SU-DHL-6 (cell line): ENCODE data around the gene PUDP.
A peak's percentile ranks its signal among the peaks of the same experiment; 100 is the strongest.

ENCODE experiments used
- H2AFZ ChIP-seq: fragments of 200-600 bp; sonication (generic); 2 replicates; pipeline ENCODE4 v1.6.1; 2014; ENCODE audit warnings: low read depth, mild to moderate bottlenecking, moderate library complexity, mixed read lengths, antibody characterized with exemption, low read length; ENCODE audit not compliant: severe bottlenecking
- H3F3A ChIP-seq: fragments of 200-600 bp; shearing (Covaris generic); 2 replicates; pipeline ENCODE4 v1.6.0; 2016; ENCODE audit warnings: antibody characterized with exemption, mild to moderate bottlenecking; ENCODE audit not compliant: insufficient read depth
- H3K27ac ChIP-seq: fragments of 200-600 bp; sonication (generic); 2 replicates; pipeline ENCODE4 v1.5.1; 2016; ENCODE audit warnings: low read depth, mild to moderate bottlenecking, low read length, moderate library complexity, mixed read lengths
- H3K27me3 ChIP-seq: fragments of 200-600 bp; sonication (generic), shearing (Covaris generic); 2 replicates; pipeline ENCODE4 v1.6.0; 2014; ENCODE audit warnings: mild to moderate bottlenecking, low read length
- H3K36me3 ChIP-seq: fragments of 200-600 bp; sonication (generic); 2 replicates; pipeline ENCODE4 v1.6.1; 2014; ENCODE audit warnings: mild to moderate bottlenecking, low read length, mixed read lengths
- H3K4me2 ChIP-seq: fragments of 300-600, 200-600 bp; shearing (Covaris generic), sonication (generic); 2 replicates; pipeline ENCODE4 v1.6.0; 2014; ENCODE audit warnings: low read length, low read depth, mild to moderate bottlenecking; ENCODE audit not compliant: poor library complexity, severe bottlenecking
- H3K4me3 ChIP-seq: fragments of 200-600 bp; sonication (generic); 2 replicates; pipeline ENCODE4 v1.5.1; 2014; ENCODE audit warnings: antibody characterized with exemption, low read length, mild to moderate bottlenecking, mixed read lengths; ENCODE audit not compliant: insufficient read depth, poor library complexity, severe bottlenecking
- H3K79me2 ChIP-seq: fragments of 200-600 bp; sonication (generic); 2 replicates; pipeline ENCODE4 v1.6.1; 2014; ENCODE audit warnings: mild to moderate bottlenecking, low read length, moderate library complexity; ENCODE audit not compliant: insufficient read depth
- H3K9ac ChIP-seq: fragments of 200-600 bp; sonication (generic); 2 replicates; pipeline ENCODE4 v1.7.0; 2014; ENCODE audit warnings: mild to moderate bottlenecking, low read length
- H3K9me2 ChIP-seq: fragments of 200-600 bp; sonication (generic); replicated peaks from 2 replicates; pipeline ENCODE4 v1.6.1; 2014; ENCODE audit warnings: low read length; ENCODE audit not compliant: insufficient read depth
- H3K9me3 ChIP-seq: fragments of 200-600 bp; sonication (generic); 2 replicates; pipeline ENCODE4 v1.6.1; 2014; ENCODE audit warnings: low read length, mixed read lengths; ENCODE audit not compliant: insufficient read depth
- H4K20me1 ChIP-seq: fragments of 200-600 bp; sonication (generic); 2 replicates; pipeline ENCODE4 v1.6.1; 2014; ENCODE audit warnings: low read depth, mild to moderate bottlenecking, antibody characterized with exemption, low read length, moderate library complexity, mixed read lengths
- EZH2phosphoT487 ChIP-seq: fragments of 200-600 bp; sonication (generic), shearing (Covaris generic); conservative IDR thresholded peaks from 2 replicates; pipeline ENCODE4 v1.6.1; 2018; ENCODE audit warnings: mild to moderate bottlenecking, antibody characterized with exemption, low read length, moderate library complexity, mixed read lengths
- TF ChIP-seq, protein P1 (sequence below): fragments of 200-600 bp; sonication (generic); IDR thresholded peaks from one replicate; pipeline ENCODE4 v1.5.1; 2017; ENCODE audit warnings: antibody characterized with exemption, mild to moderate bottlenecking, low read length, moderate library complexity; ENCODE audit not compliant: insufficient read depth, poor library complexity, severe bottlenecking

The PUDP gene

DNA sequence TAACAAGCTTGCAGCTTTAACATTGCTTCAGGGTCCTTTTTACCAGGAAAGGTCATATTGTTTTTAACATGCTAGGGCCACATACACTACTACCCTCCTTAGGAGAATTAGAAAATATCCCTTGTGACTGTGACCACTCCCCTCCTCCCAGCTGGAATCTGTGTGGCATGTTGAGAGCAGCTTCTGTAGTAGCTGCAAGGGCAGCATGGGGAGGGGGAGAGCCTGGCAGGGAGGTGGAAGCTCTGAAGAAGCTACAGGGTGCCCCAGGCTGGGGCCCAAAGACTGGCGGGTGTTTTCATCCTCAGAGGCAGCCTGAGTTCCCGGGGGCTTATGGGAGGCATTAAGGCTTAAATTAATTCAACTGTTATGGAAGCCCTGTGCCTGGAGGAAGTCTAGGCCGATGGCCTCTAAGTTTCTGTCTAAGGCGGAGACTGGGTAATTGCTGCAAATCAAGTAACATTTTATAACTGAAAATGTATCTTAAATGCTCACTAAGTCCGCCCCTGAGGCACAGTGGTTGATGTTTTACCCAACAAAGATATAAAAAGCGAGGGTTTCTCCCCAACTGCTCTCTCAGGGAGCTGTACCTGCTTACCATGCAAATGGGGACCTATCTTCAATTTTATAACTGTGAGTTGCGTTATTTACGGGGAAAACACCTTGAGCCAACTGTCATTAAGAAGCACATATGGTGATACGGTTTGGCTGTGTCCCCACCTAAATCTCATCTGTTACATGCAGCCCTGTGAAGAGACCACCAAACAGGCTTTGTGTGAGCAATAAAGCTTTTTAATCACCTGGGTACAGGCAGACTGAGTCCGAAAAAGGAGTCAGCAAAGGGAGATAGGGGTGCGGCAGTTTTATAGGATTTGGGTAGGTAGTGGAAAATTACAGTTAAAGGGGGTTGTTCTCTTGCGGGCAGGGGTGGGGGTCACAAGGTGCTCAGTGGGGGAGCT is 37.8 kb downstream of the PUDP start:
- peaks cover 35% of the 10 kb centered on the region for H3F3A ChIP-seq
- no peaks in the 10 kb centered on the region for H3K9me3 ChIP-seq
- peaks cover 62% of the 10 kb centered on the region for H3K79me2 ChIP-seq
- no peaks in the 10 kb centered on the region for H4K20me1 ChIP-seq
- peak overlapping the region; percentile 100 for H3K27ac ChIP-seq
- TF ChIP-seq, protein P1, sequence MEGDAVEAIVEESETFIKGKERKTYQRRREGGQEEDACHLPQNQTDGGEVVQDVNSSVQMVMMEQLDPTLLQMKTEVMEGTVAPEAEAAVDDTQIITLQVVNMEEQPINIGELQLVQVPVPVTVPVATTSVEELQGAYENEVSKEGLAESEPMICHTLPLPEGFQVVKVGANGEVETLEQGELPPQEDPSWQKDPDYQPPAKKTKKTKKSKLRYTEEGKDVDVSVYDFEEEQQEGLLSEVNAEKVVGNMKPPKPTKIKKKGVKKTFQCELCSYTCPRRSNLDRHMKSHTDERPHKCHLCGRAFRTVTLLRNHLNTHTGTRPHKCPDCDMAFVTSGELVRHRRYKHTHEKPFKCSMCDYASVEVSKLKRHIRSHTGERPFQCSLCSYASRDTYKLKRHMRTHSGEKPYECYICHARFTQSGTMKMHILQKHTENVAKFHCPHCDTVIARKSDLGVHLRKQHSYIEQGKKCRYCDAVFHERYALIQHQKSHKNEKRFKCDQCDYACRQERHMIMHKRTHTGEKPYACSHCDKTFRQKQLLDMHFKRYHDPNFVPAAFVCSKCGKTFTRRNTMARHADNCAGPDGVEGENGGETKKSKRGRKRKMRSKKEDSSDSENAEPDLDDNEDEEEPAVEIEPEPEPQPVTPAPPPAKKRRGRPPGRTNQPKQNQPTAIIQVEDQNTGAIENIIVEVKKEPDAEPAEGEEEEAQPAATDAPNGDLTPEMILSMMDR: no peak
- no peak for TF ChIP-seq EZH2phosphoT487
- H3K4me2 ChIP-seq: peak overlapping the region; percentile 88
- no peaks in the 10 kb centered on the region for H3K9me2 ChIP-seq
- H3K27me3 ChIP-seq: no peaks in the 10 kb centered on the region
- peaks cover 2% of the 10 kb centered on the region; the same call in 1 of the 2 replicates for H3K36me3 ChIP-seq
- peak overlapping the region; percentile 64 for H3K9ac ChIP-seq
- no peak overlapping the region for H2AFZ ChIP-seq
- peak overlapping the region; percentile 18 for H3K4me3 ChIP-seq

DNA sequence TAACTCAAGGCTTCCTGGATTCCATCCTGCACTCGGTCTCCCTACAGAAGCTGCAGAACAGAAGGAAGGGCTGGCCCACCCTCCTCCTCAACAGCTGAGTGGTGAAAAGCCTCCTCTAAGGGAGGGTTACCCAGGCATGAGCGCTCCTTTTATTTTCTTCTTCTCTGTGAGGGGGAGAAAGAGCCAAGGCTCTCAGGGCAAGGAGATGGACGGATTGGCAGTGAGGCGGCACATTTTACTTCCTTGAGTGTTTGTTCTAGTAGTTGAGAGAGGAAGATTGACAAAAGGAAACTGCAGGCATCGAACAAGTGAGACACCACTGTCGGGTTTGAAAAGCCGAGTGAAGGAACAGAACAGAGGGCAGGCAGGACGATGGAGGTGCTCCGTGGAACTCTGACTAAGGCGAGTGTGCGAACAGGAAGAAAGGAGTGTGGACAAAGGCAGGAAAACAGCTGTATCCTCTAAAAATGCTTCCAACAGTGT is 38.9 kb downstream of the PUDP start:
- H3K4me2 ChIP-seq: peak overlapping the region; percentile 88
- peaks cover 35% of the 10 kb centered on the region for H3F3A ChIP-seq
- no peak overlapping the region for H2AFZ ChIP-seq
- H3K79me2 ChIP-seq: peaks cover 52% of the 10 kb centered on the region
- peaks cover 11% of the 10 kb centered on the region for H3K36me3 ChIP-seq
- no peaks in the 10 kb centered on the region for H3K9me3 ChIP-seq
- no peak overlapping the region for H3K4me3 ChIP-seq
- H4K20me1 ChIP-seq: no peaks in the 10 kb centered on the region
- no peak for TF ChIP-seq EZH2phosphoT487
- TF ChIP-seq, protein P1: no peak
- no peaks in the 10 kb centered on the region for H3K9me2 ChIP-seq
- H3K9ac ChIP-seq: peak overlapping the region; percentile 64
- H3K27me3 ChIP-seq: no peaks in the 10 kb centered on the region
- H3K27ac ChIP-seq: peak overlapping the region; percentile 100

DNA sequence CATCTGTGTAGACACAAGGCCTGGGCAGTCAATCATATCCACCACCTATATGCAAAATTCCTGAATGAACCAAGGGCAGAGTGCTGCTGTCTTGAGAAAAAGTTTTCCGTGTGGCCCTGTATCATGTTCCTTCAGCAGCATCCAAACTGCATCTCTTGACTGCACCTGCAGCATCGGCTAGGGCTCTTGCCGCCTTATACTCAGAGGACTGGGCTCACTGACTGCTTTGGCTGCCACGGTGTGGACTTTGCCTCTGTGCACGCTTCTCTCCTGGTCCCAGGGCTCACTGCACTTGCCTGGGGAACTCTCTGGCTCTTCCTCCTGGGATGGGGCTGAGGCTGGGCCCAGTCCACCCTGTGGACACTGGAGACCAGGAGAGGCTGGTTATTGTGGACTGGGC is 39.9 kb downstream of the PUDP start:
- no peak overlapping the region for H3K4me2 ChIP-seq
- H3K79me2 ChIP-seq: peaks cover 46% of the 10 kb centered on the region
- H3K9me3 ChIP-seq: no peaks in the 10 kb centered on the region
- H3K36me3 ChIP-seq: peaks cover 22% of the 10 kb centered on the region
- H3F3A ChIP-seq: peaks cover 32% of the 10 kb centered on the region
- no peak overlapping the region for H2AFZ ChIP-seq
- H3K4me3 ChIP-seq: no peak overlapping the region
- no peaks in the 10 kb centered on the region for H3K27me3 ChIP-seq
- peak overlapping the region; percentile 100 for H3K27ac ChIP-seq
- H4K20me1 ChIP-seq: no peaks in the 10 kb centered on the region
- H3K9me2 ChIP-seq: no peaks in the 10 kb centered on the region
- TF ChIP-seq EZH2phosphoT487: no peak
- TF ChIP-seq, protein P1: no peak
- peak overlapping the region; percentile 64 for H3K9ac ChIP-seq
